ENCODE results near the gene REG3A. TPM values are rescaled to one million over a fixed set of nuclear protein-coding genes. Genes with fewer than 3 reads are reported as not detected.

REG3A gene
- total RNA-seq, 1 donor from 2014 or later = 4.0 TPM

GRCh38 chr2:79162801-79163200 lies 3.2 kb upstream of the REG3A start:
- no peak for TF ChIP-seq CTCF (conservative IDR thresholded peaks at IDR 0.05)
- Mint-ChIP-seq H3K27me3 (peaks cover 3% of the 10 kb centered on the region), H3K36me3 (no peaks in the 10 kb centered on the region), H3K4me3 (no peak overlapping the region), H3K4me1 (ENCODE audit: unreplicated experiment) (peaks cover 4% of the 10 kb centered on the region), H3K27ac (no peak overlapping the region), H3K9me3 (peaks cover 4% of the 10 kb centered on the region)
- no peak for DNase-seq (ENCODE audit: extremely low spot score, unreplicated experiment)

- Mint-ChIP-seq H3K36me3 (no peaks in the 10 kb centered on the region), H3K9me3 (peaks cover 4% of the 10 kb centered on the region), H3K4me3 (no peak overlapping the region), H3K4me1 (ENCODE audit: unreplicated experiment) (peaks cover 4% of the 10 kb centered on the region), H3K27me3 (peaks cover 4% of the 10 kb centered on the region), H3K27ac (no peak overlapping the region)
- DNase-seq (ENCODE audit: extremely low spot score, unreplicated experiment) = no peak
- TF ChIP-seq CTCF (conservative IDR thresholded peaks at IDR 0.05) = no peak
Observed at GRCh38 chr2:79162132-79162531, 2.6 kb upstream of the REG3A start.

GRCh38 chr2:79159030-79159429 lies 523 bp downstream of the REG3A start:
- no peak overlapping the region for H3K4me3 Mint-ChIP-seq
- peaks cover 4% of the 10 kb centered on the region for H3K9me3 Mint-ChIP-seq
- no peak for TF ChIP-seq CTCF (conservative IDR thresholded peaks at IDR 0.05)
- DNase-seq (ENCODE audit: extremely low spot score, unreplicated experiment) = no peak
- H3K27me3 Mint-ChIP-seq = peaks cover 6% of the 10 kb centered on the region
- H3K4me1 Mint-ChIP-seq (ENCODE audit: unreplicated experiment) = peaks cover 4% of the 10 kb centered on the region
- H3K27ac Mint-ChIP-seq = no peak overlapping the region
- no peaks in the 10 kb centered on the region for H3K36me3 Mint-ChIP-seq

- no peak for TF ChIP-seq CTCF (conservative IDR thresholded peaks at IDR 0.05)
- DNase-seq (ENCODE audit: extremely low spot score, unreplicated experiment) = no peak
- no peaks in the 10 kb centered on the region for H3K36me3 Mint-ChIP-seq
Observed at GRCh38 chr2:79155826-79156476, 3.6 kb downstream of the REG3A start.

GRCh38 chr2:79139423-79139822 lies 20.1 kb downstream of the REG3A start:
- no peaks in the 10 kb centered on the region for H3K36me3 Mint-ChIP-seq
- H3K27me3 Mint-ChIP-seq = peaks cover 3% of the 10 kb centered on the region
- TF ChIP-seq CTCF (conservative IDR thresholded peaks at IDR 0.05) = no peak
- H3K27ac Mint-ChIP-seq = no peak overlapping the region
- H3K4me3 Mint-ChIP-seq = no peak overlapping the region
- no peaks in the 10 kb centered on the region for H3K9me3 Mint-ChIP-seq
- no peaks in the 10 kb centered on the region for H3K4me1 Mint-ChIP-seq (ENCODE audit: unreplicated experiment)
- no peak for DNase-seq (ENCODE audit: extremely low spot score, unreplicated experiment)

More at GRCh38 chr2:79155826-79156476, 3.6 kb downstream of the REG3A start:
- Mint-ChIP-seq H3K9me3 (peaks cover 4% of the 10 kb centered on the region), H3K4me3 (no peak overlapping the region), H3K27ac (no peak overlapping the region), H3K4me1 (ENCODE audit: unreplicated experiment) (no peaks in the 10 kb centered on the region), H3K27me3 (peaks cover 6% of the 10 kb centered on the region)

All from type B pancreatic cell (in vitro differentiated cells).